GM20431 (cell line): Measurements from ENCODE around the gene PPP1R37.

Experiments
- in situ Hi-C: fragments of 300-500 bp; cut with MseI, MboI; formaldehyde crosslinking; loops from one replicate; pipeline ENCODE4 v1.15.0; 2020; ENCODE audit warnings: low sequenced_read_pairs; ENCODE audit not compliant: unreplicated experiment

PPP1R37 gene

DNA sequence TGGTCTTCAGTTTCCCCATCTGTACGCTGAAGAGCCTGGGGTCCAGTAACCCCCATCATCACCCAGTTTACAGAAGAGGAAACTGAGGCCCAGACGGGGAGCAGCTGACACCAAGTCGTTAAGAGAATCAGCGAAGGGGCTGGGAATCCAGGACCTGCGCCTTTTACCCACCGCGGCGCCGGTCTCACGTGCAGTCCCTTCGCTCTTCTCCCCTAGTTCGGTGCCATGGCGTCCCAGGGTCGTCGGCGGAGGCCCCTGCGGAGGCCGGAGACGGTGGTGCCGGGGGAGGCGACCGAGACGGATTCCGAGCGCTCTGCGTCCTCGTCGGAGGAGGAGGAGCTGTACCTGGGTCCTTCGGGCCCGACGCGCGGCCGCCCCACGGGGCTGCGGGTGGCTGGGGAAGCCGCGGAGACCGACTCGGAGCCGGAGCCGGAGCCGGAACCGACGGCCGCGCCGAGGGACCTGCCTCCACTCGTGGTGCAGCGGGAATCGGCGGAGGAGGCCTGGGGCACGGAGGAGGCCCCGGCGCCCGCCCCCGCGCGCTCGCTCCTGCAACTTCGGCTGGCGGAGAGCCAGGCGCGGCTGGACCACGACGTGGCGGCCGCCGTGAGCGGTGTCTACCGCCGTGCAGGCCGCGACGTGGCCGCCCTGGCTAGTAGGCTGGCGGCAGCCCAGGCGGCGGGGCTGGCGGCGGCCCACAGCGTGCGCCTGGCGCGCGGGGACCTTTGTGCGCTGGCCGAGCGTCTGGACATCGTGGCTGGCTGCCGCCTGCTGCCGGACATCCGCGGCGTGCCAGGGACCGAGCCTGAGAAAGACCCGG lies 86.3 kb downstream of the PPP1R37 start:
- in situ Hi-C loops: no loop called here

DNA sequence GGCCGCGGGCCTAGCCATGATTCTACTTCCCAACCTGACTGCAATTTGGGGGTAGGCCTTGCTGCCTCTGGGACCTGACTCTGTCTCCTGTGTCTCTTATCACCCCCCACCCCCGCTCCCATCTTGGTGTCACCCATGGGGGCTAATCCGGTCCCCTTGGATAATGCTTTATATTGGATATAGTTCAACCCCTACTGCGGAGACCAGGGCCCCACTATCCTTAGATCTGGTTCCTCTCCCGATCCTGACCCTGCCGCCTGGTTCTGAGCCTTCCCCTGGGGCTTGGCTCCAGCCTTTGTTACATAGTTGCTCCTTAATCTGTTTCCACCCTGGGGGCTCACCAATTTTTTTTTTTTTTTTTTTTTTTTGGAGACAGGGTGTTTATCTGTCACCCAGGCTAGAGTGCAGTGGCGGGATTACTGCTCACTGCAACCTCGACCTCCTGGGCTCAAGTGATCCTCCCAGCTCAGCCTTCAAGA lies 87.0 kb downstream of the PPP1R37 start:
- in situ Hi-C loops: no loop called here

DNA sequence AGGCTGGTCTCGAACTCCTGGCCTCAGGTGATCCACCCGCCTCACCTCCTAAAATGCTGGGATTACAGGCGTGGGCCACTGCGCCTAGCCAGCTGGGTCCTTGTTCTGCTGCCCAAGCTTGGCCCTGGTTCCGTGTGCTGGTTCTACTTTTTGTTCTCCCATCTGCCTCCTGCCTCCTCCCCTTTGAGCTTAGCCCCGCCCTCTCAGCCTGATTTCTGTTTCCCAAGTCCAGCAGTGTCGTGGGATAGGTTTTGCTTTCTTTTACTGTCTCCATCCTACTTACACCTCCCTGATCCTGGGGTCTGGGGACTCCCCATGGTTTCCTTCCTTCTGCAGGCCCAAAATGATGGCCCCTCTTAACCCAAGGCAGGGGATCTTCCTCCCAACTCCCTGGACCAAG lies 88.0 kb downstream of the PPP1R37 start:
- in situ Hi-C loops: no loop called here

DNA sequence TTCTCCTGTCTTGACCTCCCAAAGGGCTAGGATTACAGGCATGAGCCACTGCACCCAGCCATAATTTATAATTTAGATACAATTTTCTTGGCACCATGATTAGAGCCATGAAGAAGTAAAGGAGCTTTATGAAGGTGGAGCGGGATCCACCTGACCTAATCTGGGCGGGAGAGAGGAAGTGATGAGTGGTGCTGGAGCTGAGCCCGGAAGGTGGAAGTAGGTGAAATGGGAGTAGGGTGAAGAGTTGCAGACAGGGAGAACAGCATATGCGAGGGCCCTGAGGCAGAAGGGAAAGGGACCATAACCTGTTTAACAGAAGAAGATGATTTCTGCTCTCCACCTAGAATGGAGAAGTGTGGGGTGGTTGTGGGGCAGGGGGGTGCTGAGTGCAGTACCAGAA lies 89.8 kb downstream of the PPP1R37 start:
- in situ Hi-C loops: no loop called here

DNA sequence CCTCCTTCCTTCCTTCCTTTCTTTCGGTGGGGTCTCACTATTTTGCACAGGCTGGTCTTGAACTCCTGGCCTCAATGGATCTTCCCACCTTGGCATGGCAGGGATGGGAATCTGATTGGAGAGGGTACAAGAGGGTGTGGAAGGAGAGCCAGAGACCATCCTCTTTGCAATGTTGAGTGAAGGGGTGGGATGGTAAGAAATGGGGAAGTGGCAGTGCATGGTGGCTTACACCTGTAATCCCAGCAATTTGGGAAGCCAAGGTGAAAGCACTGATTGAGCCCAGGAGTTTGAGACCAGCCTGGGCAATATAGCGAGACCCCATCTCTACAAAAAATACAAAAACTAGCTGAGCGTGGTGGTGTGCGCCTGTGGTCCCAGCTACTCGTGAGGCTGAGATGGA lies 91.1 kb downstream of the PPP1R37 start:
- in situ Hi-C loops: no loop called here

DNA sequence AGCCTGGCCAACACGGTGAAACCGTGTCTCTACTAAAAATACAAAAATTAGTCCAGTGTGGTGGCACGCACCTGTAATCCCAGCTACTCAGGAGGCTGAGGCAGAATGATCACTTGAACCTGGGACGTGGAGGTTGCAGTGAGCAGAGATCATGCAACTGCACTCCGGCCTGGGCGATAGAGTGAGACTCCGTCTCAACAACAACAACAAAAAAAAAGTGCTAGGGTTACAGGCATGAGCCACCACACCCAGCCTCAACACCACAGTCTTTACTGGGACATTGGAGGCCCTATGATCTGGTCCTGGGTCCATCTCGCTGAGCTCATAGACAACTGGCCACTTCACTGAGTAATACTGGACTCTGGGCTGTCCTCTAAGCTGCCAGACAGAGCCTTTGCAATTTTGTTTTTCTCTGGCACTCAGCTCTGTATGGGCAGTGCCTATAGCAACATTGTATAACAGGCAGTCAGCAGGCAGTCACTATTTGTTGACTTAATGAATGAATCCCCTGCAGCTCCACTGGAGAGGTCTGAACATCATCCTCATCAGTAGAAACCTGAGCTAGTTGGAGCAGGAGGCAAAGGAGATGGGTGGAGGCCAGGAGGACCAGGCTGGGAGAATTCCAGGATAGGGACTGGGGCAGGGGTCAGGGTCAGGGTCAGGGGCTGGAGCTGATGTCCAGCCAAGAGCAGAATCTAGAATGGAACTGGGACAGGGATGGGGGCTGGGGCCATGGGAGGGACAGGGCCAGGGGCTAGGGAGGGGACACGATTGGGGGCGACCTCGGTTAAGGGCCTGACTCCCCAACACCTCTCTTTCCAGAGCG lies 93.7 kb downstream of the PPP1R37 start:
- in situ Hi-C loops: no loop called here

DNA sequence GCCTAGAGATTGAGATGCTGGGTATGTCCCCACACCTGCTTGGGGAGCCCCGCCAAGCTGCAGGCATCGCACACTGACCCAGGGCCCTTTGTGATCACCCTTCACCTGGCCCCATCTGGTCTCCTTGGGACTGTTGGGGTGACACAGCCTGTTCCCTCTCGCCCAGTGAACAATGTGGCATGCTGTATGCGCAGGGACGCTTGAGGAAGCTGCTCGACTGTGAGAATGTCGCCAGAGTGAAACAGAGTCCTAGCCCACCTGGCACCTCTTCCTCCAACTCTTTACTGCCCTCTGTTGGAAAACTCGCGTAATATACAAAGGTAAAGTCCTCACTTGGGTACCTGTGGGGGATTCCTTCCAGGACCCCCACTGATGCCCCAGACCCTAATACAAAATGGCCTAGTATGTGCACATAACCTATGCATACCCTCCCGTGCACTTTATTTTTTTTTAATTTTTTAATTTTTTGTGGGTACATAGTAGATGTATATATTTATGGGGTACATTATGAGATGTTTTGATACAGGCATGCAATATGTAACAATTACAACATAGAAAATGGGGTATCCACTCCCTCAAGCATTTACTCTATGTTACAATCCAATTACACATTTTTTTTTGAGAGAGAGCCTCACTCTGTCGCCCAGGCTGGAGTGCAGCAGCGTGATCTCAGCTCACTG lies 94.6 kb downstream of the PPP1R37 start:
- in situ Hi-C loops: no loop called here

DNA sequence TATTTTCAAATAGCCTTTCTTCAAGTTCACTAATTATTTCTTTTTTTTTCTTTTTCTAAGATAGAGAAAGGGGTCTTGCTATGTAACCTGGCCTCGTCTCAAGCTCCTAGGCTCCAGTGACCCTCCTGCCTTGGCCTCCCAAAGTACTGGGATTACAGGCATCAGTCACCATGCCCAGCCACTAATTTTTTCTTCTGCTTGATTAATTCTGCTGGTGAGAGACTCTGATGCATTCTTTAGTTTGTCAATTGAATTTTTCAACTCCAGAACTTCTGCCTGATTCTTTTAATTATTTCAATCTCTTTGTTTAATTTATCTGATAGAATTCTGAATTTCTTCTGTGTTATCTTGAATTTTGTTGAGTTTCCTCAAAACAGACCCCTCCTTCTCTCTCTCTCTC lies 97.0 kb downstream of the PPP1R37 start:
- in situ Hi-C loops: no loop called here

DNA sequence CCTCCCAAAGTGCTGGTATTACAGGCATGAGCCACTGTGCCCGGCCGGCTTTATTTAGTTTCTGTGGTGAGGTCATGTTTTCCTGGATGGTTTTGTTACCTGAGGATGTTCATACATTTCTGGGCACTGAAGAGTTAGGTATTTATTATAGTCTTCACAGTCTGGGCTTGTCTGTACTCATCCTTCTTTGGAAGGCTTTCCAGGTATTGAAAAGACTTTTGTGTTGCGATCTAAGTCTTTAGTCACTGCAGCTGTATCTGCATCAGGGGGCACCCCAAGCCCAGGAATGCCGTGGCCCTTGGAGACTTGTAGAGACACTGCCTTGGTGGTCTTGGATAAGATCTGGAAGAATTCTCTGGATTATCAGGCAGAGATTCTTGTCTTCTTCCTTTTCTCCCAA lies 98.4 kb downstream of the PPP1R37 start:
- in situ Hi-C loops: no loop called here

DNA sequence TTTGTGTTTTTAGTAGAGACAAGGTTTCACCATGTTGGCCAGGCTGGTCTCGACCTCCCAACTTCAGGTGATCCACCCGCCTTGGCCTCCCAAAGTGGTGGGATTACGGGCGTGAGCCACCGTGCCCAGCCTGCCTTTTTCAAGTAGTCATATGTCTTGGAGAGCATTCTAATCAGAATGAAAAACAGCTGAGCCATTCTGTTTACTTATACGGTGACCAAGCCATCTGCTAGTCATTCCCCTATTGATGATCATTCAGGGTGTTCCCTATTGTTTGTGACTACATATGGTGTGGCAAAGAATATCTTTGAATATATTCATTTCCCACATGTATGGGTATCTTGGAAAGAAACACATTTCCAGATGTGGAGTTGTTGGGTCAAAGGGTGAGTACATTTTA lies 102.8 kb downstream of the PPP1R37 start:
- in situ Hi-C loops: no loop called here
